ENCODE measurements around the gene SPOCK1.

DNA sequence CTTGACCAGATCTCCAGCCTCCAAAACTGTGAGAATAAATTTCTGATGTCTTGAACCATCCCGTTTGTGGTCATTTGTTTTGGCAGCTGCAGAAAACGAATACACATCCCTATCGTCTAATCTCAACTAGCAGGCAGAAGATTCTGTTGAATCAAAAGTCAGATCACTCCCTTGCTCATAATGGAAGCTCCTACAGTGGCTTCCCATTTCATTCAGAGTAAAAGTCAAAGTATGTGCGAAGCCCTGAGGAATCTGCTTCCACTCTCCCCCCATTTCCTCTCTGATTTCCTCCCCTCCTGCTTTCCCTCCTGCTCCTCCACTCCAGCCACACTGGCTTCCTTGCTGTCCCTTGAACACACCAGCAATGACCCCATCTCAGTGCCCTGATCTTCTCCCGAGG lies 34.8 kb upstream of the SPOCK1 start:
- TF ChIP-seq, protein P1, sequence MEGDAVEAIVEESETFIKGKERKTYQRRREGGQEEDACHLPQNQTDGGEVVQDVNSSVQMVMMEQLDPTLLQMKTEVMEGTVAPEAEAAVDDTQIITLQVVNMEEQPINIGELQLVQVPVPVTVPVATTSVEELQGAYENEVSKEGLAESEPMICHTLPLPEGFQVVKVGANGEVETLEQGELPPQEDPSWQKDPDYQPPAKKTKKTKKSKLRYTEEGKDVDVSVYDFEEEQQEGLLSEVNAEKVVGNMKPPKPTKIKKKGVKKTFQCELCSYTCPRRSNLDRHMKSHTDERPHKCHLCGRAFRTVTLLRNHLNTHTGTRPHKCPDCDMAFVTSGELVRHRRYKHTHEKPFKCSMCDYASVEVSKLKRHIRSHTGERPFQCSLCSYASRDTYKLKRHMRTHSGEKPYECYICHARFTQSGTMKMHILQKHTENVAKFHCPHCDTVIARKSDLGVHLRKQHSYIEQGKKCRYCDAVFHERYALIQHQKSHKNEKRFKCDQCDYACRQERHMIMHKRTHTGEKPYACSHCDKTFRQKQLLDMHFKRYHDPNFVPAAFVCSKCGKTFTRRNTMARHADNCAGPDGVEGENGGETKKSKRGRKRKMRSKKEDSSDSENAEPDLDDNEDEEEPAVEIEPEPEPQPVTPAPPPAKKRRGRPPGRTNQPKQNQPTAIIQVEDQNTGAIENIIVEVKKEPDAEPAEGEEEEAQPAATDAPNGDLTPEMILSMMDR (IDR thresholded peaks at IDR 0.05), result no peak
- TF ChIP-seq POLR2A (IDR thresholded peaks at IDR 0.05), result no peak

Data from Peyer's patch (tissue), 4 donors.